ENCODE data around the gene C1orf232. TPM values are rescaled to one million over a fixed set of nuclear protein-coding genes. Genes with fewer than 3 reads are reported as not detected.

Gene C1orf232
- polyA plus RNA-seq, 2 of the 4 experiments (the other 2 are of a cell fraction), result not detected

DNA sequence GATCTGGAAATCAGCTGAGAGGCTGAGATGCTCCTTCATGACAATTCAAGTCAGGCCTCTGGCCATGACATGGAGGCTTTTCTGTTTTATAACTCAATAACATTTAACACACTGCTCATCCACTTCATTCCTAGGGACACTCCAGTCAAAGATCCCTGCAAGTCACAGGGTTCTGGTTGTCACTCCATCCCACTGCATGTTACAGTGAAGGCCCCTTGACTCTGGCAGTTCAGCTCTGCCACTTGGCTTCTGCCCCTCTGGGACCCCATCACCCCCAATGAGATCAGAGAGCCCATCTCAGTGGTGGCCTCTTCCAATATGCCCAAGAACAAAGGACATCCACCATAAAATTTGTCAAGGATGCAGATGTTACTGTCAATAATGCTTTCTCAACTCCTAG, 19.9 kb downstream of the C1orf232 start:
- TF ChIP-seq, protein P1, sequence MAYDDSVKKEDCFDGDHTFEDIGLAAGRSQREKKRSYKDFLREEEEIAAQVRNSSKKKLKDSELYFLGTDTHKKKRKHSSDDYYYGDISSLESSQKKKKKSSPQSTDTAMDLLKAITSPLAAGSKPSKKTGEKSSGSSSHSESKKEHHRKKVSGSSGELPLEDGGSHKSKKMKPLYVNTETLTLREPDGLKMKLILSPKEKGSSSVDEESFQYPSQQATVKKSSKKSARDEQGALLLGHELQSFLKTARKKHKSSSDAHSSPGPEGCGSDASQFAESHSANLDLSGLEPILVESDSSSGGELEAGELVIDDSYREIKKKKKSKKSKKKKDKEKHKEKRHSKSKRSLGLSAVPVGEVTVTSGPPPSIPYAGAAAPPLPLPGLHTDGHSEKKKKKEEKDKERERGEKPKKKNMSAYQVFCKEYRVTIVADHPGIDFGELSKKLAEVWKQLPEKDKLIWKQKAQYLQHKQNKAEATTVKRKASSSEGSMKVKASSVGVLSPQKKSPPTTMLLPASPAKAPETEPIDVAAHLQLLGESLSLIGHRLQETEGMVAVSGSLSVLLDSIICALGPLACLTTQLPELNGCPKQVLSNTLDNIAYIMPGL (CRISPR knock-in tag; IDR thresholded peaks at IDR 0.05; ENCODE audit: borderline replicate concordance), result no peak
- TF ChIP-seq CEBPB (IDR thresholded peaks at IDR 0.05) (no peak), PHF8 (IDR thresholded peaks at IDR 0.05; ENCODE audit: borderline replicate concordance, low read depth) (no peak)
- TF ChIP-seq, protein P2, sequence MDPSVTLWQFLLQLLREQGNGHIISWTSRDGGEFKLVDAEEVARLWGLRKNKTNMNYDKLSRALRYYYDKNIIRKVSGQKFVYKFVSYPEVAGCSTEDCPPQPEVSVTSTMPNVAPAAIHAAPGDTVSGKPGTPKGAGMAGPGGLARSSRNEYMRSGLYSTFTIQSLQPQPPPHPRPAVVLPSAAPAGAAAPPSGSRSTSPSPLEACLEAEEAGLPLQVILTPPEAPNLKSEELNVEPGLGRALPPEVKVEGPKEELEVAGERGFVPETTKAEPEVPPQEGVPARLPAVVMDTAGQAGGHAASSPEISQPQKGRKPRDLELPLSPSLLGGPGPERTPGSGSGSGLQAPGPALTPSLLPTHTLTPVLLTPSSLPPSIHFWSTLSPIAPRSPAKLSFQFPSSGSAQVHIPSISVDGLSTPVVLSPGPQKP (IDR thresholded peaks at IDR 0.05; ENCODE audit: low read depth, low read length), result no peak
- Histone ChIP-seq H3K4me2 (no peak overlapping the region), H3K27ac (no peak overlapping the region), H3K4me3 (no peak overlapping the region), H3K4me1 (no peaks in the 10 kb centered on the region), H3K9me3 (no peaks in the 10 kb centered on the region)
- ChIA-PET POLR2A (no interaction called here), CTCF (interaction anchor here (10.3 kb wide), 1 partner anchor 45 kb away, joined by 143 read pairs; no protein-coding TSS in a partner anchor)
- no peak for FAIRE-seq
- no peak for DNase-seq (ENCODE audit: low read depth in 1 of 2, low spot score in 1 of 2)
- ATAC-seq, result no peak

DNA sequence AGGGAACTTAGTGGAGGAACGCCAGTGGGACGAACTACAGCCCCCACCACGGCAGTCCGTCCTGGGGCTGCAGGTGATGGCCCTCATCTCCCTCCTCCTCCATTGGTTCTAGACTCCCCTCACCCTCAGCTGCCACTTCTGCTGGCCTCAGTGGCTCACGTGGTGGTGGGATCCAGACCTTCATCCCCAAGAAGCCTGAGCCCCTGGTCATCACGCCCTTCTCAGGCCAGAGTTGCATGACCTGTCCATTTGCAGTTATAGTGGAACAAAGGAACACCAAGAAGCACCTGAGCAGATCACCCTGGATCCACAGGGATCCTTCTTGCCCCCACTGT, 22.8 kb downstream of the C1orf232 start:
- DNase-seq (ENCODE audit: low read depth in 1 of 2, low spot score in 1 of 2) (no peak), FAIRE-seq (no peak)

More for the DNA sequence above, 22.8 kb downstream of the C1orf232 start:
- no peak overlapping the region for H3K27ac ChIP-seq
- H3K9me3 ChIP-seq, result no peaks in the 10 kb centered on the region
- H3K4me3 ChIP-seq, result no peak overlapping the region
- no peak for ATAC-seq
- POLR2A ChIA-PET, result no interaction called here
- TF ChIP-seq SMC3 (IDR thresholded peaks at IDR 0.05) (no peak), NFE2L2 (conservative IDR thresholded peaks at IDR 0.05; ENCODE audit: low read length) (no peak), POLR2A (IDR thresholded peaks at IDR 0.05; ENCODE audit: low read length) (no peak), CHD4 (IDR thresholded peaks at IDR 0.05; ENCODE audit: borderline replicate concordance) (no peak), MAFK (IDR thresholded peaks at IDR 0.05; ENCODE audit: partially characterized antibody) (no peak), JUNB (IDR thresholded peaks at IDR 0.05) (no peak), RFX5 (IDR thresholded peaks at IDR 0.05) (no peak), HOXA7 (CRISPR knock-in tag; IDR thresholded peaks at IDR 0.05) (no peak), RNF2 (IDR thresholded peaks at IDR 0.05; ENCODE audit: borderline replicate concordance, low read depth) (no peak), ZSCAN20 (CRISPR knock-in tag; IDR thresholded peaks at IDR 0.05) (no peak), MAZ (IDR thresholded peaks at IDR 0.05; ENCODE audit: borderline replicate concordance, low read depth, low read length) (no peak)
- TF ChIP-seq, protein P3, sequence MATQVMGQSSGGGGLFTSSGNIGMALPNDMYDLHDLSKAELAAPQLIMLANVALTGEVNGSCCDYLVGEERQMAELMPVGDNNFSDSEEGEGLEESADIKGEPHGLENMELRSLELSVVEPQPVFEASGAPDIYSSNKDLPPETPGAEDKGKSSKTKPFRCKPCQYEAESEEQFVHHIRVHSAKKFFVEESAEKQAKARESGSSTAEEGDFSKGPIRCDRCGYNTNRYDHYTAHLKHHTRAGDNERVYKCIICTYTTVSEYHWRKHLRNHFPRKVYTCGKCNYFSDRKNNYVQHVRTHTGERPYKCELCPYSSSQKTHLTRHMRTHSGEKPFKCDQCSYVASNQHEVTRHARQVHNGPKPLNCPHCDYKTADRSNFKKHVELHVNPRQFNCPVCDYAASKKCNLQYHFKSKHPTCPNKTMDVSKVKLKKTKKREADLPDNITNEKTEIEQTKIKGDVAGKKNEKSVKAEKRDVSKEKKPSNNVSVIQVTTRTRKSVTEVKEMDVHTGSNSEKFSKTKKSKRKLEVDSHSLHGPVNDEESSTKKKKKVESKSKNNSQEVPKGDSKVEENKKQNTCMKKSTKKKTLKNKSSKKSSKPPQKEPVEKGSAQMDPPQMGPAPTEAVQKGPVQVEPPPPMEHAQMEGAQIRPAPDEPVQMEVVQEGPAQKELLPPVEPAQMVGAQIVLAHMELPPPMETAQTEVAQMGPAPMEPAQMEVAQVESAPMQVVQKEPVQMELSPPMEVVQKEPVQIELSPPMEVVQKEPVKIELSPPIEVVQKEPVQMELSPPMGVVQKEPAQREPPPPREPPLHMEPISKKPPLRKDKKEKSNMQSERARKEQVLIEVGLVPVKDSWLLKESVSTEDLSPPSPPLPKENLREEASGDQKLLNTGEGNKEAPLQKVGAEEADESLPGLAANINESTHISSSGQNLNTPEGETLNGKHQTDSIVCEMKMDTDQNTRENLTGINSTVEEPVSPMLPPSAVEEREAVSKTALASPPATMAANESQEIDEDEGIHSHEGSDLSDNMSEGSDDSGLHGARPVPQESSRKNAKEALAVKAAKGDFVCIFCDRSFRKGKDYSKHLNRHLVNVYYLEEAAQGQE (IDR thresholded peaks at IDR 0.05), result no peak
- TF ChIP-seq, protein P2 (IDR thresholded peaks at IDR 0.05; ENCODE audit: low read depth, low read length), result no peak
- TF ChIP-seq, protein P4, sequence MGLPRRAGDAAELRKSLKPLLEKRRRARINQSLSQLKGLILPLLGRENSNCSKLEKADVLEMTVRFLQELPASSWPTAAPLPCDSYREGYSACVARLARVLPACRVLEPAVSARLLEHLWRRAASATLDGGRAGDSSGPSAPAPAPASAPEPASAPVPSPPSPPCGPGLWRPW (IDR thresholded peaks at IDR 0.05), result no peak
- TF ChIP-seq, protein P5, sequence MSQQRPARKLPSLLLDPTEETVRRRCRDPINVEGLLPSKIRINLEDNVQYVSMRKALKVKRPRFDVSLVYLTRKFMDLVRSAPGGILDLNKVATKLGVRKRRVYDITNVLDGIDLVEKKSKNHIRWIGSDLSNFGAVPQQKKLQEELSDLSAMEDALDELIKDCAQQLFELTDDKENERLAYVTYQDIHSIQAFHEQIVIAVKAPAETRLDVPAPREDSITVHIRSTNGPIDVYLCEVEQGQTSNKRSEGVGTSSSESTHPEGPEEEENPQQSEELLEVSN (IDR thresholded peaks at IDR 0.05; ENCODE audit: borderline replicate concordance, low read depth), result no peak
- TF ChIP-seq, protein P6, sequence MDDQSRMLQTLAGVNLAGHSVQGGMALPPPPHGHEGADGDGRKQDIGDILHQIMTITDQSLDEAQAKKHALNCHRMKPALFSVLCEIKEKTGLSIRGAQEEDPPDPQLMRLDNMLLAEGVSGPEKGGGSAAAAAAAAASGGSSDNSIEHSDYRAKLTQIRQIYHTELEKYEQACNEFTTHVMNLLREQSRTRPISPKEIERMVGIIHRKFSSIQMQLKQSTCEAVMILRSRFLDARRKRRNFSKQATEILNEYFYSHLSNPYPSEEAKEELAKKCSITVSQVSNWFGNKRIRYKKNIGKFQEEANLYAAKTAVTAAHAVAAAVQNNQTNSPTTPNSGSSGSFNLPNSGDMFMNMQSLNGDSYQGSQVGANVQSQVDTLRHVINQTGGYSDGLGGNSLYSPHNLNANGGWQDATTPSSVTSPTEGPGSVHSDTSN (IDR thresholded peaks at IDR 0.05), result no peak
- CTCF ChIA-PET, result interaction anchor here (0.6 to 10.3 kb wide), 18 partner anchors 11 to 271 kb away, joined by 3 to 143 read pairs (median 10); partner anchors contain the start of genes CEP85 and FAM110D
- WGBS (ENCODE audit: missing lambda C conversion rate), result 8% methylated on average over 5 of the region's 6 CpGs
- no peak overlapping the region for H3K4me2 ChIP-seq
- H3K4me1 ChIP-seq, result no peaks in the 10 kb centered on the region

Measured in A549 (cell line).